H1 (cell line): ENCODE measurements around the gene SOBP. TPM values are rescaled to one million over a fixed set of nuclear protein-coding genes. Genes with fewer than 3 reads are reported as not detected.

Source experiments
- CTCF ChIA-PET: fragments of 300-600 bp; sonication (Branson Sonifier 250); formaldehyde crosslinking; loops from one replicate; lab custom pipeline; 2021; ENCODE audit not compliant: partially characterized antibody; lab: Charles Lee
- POLR2A ChIA-PET: fragments of 300-600 bp; sonication (Branson Sonifier 250); formaldehyde crosslinking; loops from one replicate; lab custom pipeline; 2021; ENCODE audit warnings: inconsistent platforms; ENCODE audit not compliant: partially characterized antibody; lab: Charles Lee
- DNase-seq, 2 experiments: peaks; one replicate each; pipeline versions ENCODE4 v3.0.0 to v3.0.0-alpha.2; 2010 to 2022; ENCODE audit warnings: low spot score in 2 of 2, low read depth in 1 of 2, mixed read lengths in 1 of 2
- FAIRE-seq: peaks from 2 replicates; lab custom pipeline; 2011; peaks lifted over from hg19 to GRCh38; lab: Jason Lieb, UNC
- H2AFZ ChIP-seq: 2 replicates; pipeline ENCODE4 v1.8.1; 2012; ENCODE audit warnings: low read length, inconsistent platforms
- H2AK5ac ChIP-seq: 2 replicates; pipeline ENCODE4 v1.6.1; 2013; ENCODE audit warnings: low read depth, low read length
- H2BK120ac ChIP-seq: replicated peaks from 2 replicates; pipeline ENCODE3; 2013; ENCODE audit warnings: low read depth, low read length, inconsistent platforms
- H2BK12ac ChIP-seq: 2 replicates; pipeline ENCODE4 v1.6.1; 2013; ENCODE audit warnings: low read depth, low read length
- H2BK15ac ChIP-seq: 2 replicates; pipeline ENCODE4 v1.6.1; 2013; ENCODE audit warnings: low read length
- H2BK20ac ChIP-seq: 2 replicates; pipeline ENCODE4 v1.6.1; 2013; ENCODE audit warnings: low read length
- H2BK5ac ChIP-seq: 2 replicates; pipeline ENCODE4 v1.6.1; 2013; ENCODE audit warnings: low read depth, low read length
- H3K14ac ChIP-seq: 2 replicates; pipeline ENCODE4 v1.6.1; 2013; ENCODE audit warnings: inconsistent platforms; ENCODE audit not compliant: insufficient read length
- H3K18ac ChIP-seq: 2 replicates; pipeline ENCODE4 v1.6.1; 2013; ENCODE audit warnings: low read length; ENCODE audit errors: extremely low read depth
- H3K23ac ChIP-seq: 2 replicates; pipeline ENCODE4 v1.6.1; 2013; ENCODE audit warnings: inconsistent platforms; ENCODE audit not compliant: insufficient read length
- H3K23me2 ChIP-seq: 2 replicates; pipeline ENCODE4 v1.6.1; 2013; ENCODE audit warnings: low read depth, low read length
- H3K27ac ChIP-seq: 2 replicates; pipeline ENCODE4 v1.6.1; 2011; ENCODE audit warnings: low read depth, low read length, inconsistent platforms
- H3K27me3 ChIP-seq, 4 experiments: replicated peaks in 1 of 4; 1 replicate in 1 of 4; 2 replicates in 3 of 4; pipeline versions ENCODE4 v1.6.1 to v1.8.1; 2011 to 2013; ENCODE audit warnings: low read length in 3 of 4, mild to moderate bottlenecking in 3 of 4, inconsistent platforms in 2 of 4, mixed read lengths in 2 of 4, moderate library complexity in 1 of 4; ENCODE audit not compliant: control insufficient read depth in 3 of 4, insufficient read depth in 3 of 4; ENCODE audit errors: extremely low read depth in 1 of 4
- H3K36me3 ChIP-seq, 4 experiments: 2 replicates each; pipeline versions ENCODE4 v1.6.1 to v1.8.1; 2011 to 2013; ENCODE audit warnings: mild to moderate bottlenecking in 4 of 4, low read length in 3 of 4, moderate library complexity in 2 of 4, control low read depth in 1 of 4, inconsistent platforms in 1 of 4; ENCODE audit not compliant: insufficient read depth in 4 of 4, control insufficient read depth in 2 of 4
- H3K4ac ChIP-seq: replicated peaks from 2 replicates; pipeline ENCODE3; 2013; ENCODE audit warnings: low read length, low read depth, mixed read lengths, inconsistent platforms; ENCODE audit not compliant: insufficient read length
- H3K4me1 ChIP-seq, 4 experiments: replicated peaks in 1 of 4; 1 replicate in 1 of 4; 2 replicates in 3 of 4; pipeline versions ENCODE4 v1.6.1 to v1.8.1; 2011 to 2013; ENCODE audit warnings: low read length in 3 of 4, inconsistent platforms in 2 of 4, mixed read lengths in 1 of 4; ENCODE audit not compliant: insufficient read depth in 4 of 4, control insufficient read depth in 3 of 4
- H3K4me2 ChIP-seq, 2 experiments: 2 replicates each; pipeline versions ENCODE4 v1.6.1 to v1.8.1; 2011 to 2013; ENCODE audit warnings: low read depth in 2 of 2, low read length in 2 of 2, control low read depth in 1 of 2, inconsistent platforms in 1 of 2, mild to moderate bottlenecking in 1 of 2; ENCODE audit not compliant: insufficient read depth in 1 of 2
- H3K4me3 ChIP-seq, 4 experiments: fragments of 200-600, 300-600 bp in 1 of 4; sonication (generic), shearing (Covaris generic), sonication (Bioruptor Twin) in 1 of 4; 2 replicates each; pipeline versions ENCODE4 v1.5.1 to v1.8.1; 2011 to 2016; ENCODE audit warnings: low read length in 4 of 4, low read depth in 3 of 4, control low read depth in 2 of 4, inconsistent platforms in 2 of 4, mild to moderate bottlenecking in 2 of 4, mixed read lengths in 1 of 4, moderate library complexity in 1 of 4; ENCODE audit not compliant: insufficient read depth in 2 of 4; ENCODE audit errors: extremely low read depth in 1 of 4
- H3K56ac ChIP-seq: replicated peaks from 2 replicates; pipeline ENCODE3; 2013; ENCODE audit warnings: low read depth, mild to moderate bottlenecking, mixed read lengths, low read length, inconsistent platforms; ENCODE audit not compliant: insufficient read length
- H3K79me1 ChIP-seq: 2 replicates; pipeline ENCODE4 v1.6.1; 2013; ENCODE audit warnings: low read depth, low read length, control low read depth
- H3K79me2 ChIP-seq, 2 experiments: 2 replicates each; pipeline versions ENCODE4 v1.6.1 to v1.8.1; 2012 to 2013; ENCODE audit warnings: low read length in 2 of 2, mild to moderate bottlenecking in 2 of 2, inconsistent platforms in 1 of 2; ENCODE audit not compliant: insufficient read depth in 2 of 2, control insufficient read depth in 1 of 2
- H3K9ac ChIP-seq, 4 experiments: replicated peaks in 1 of 4; 1 replicate in 1 of 4; 2 replicates in 3 of 4; pipeline versions ENCODE4 v1.6.1 to v1.8.1; 2011 to 2013; ENCODE audit warnings: low read depth in 3 of 4, low read length in 3 of 4, control low read depth in 2 of 4, mild to moderate bottlenecking in 2 of 4, moderate library complexity in 2 of 4, inconsistent platforms in 1 of 4; ENCODE audit errors: extremely low read depth in 1 of 4
- H3K9me3 ChIP-seq, 2 experiments: 2 replicates each; pipeline versions ENCODE4 v1.6.1 to v1.8.1; 2012 to 2013; ENCODE audit warnings: mild to moderate bottlenecking in 2 of 2, moderate library complexity in 2 of 2, control low read depth in 1 of 2, inconsistent platforms in 1 of 2, low read depth in 1 of 2, low read length in 1 of 2, mixed read lengths in 1 of 2; ENCODE audit not compliant: insufficient read depth in 2 of 2
- H4K20me1 ChIP-seq, 2 experiments: replicated peaks in 1 of 2; 2 replicates each; pipeline versions ENCODE3 to v1.8.1; 2011 to 2013; ENCODE audit warnings: inconsistent platforms in 2 of 2, low read length in 2 of 2, mild to moderate bottlenecking in 1 of 2; ENCODE audit not compliant: insufficient read depth in 2 of 2, control insufficient read depth in 1 of 2
- H4K5ac ChIP-seq: 2 replicates; pipeline ENCODE4 v1.6.1; 2013; ENCODE audit warnings: low read length, low read depth, mixed read lengths, inconsistent platforms; ENCODE audit not compliant: insufficient read length
- H4K8ac ChIP-seq: 2 replicates; pipeline ENCODE4 v1.8.0; 2013; ENCODE audit warnings: mild to moderate bottlenecking, moderate library complexity, low read length, inconsistent platforms; ENCODE audit not compliant: insufficient read depth; ENCODE audit errors: extremely low read depth
- H4K91ac ChIP-seq: replicated peaks from 2 replicates; pipeline ENCODE3; 2013; ENCODE audit warnings: low read length, mixed read lengths, inconsistent platforms; ENCODE audit not compliant: insufficient read length
- CEBPB ChIP-seq: IDR thresholded peaks from 2 replicates; pipeline ENCODE4 v1.6.1; 2012; ENCODE audit warnings: low read depth, low read length
- EP300 ChIP-seq, 2 experiments: IDR thresholded peaks; 1 replicate in 1 of 2; 2 replicates in 1 of 2; pipeline ENCODE4 v1.6.1; 2011 to 2012; ENCODE audit warnings: low read depth in 2 of 2, low read length in 2 of 2, mild to moderate bottlenecking in 2 of 2, borderline replicate concordance in 1 of 2, inconsistent platforms in 1 of 2, moderate library complexity in 1 of 2
- MAFK ChIP-seq: IDR thresholded peaks from 2 replicates; pipeline ENCODE4 v1.6.1; 2012; ENCODE audit warnings: low read depth, mild to moderate bottlenecking, improper control_type of control experiment, low read length
- RBBP5 ChIP-seq: IDR thresholded peaks from 2 replicates; pipeline ENCODE4 v1.7.1; 2012; ENCODE audit warnings: low read depth, mild to moderate bottlenecking, inconsistent platforms, low read length, moderate library complexity, borderline replicate concordance
- RFX5 ChIP-seq: IDR thresholded peaks from 2 replicates; pipeline ENCODE4 v1.6.1; 2011; ENCODE audit warnings: low read depth, low read length, improper control_type of control experiment, borderline replicate concordance
- SIN3A ChIP-seq, 2 experiments: IDR thresholded peaks in 1 of 2; conservative IDR thresholded peaks in 1 of 2; 2 replicates each; pipeline ENCODE4 v1.6.1; 2011 to 2012; ENCODE audit warnings: low read length in 2 of 2, improper control_type of control experiment in 1 of 2, low read depth in 1 of 2, mild to moderate bottlenecking in 1 of 2
- TAF7 ChIP-seq: optimal IDR thresholded peaks from 2 replicates; pipeline ENCODE3; 2011; ENCODE audit warnings: low read depth, mild to moderate bottlenecking, inconsistent platforms, low read length, moderate library complexity, borderline replicate concordance
- TEAD4 ChIP-seq: IDR thresholded peaks from 2 replicates; pipeline ENCODE4 v1.6.1; 2012; ENCODE audit warnings: low read depth, low read length, inconsistent platforms, mixed read lengths
- WGBS, 2 experiments: shearing (Covaris generic) in 1 of 2; methylation state at CpG; one replicate each; pipeline versions ENCODE4 v1.1.6 to v1.1.7; 2013 to 2015; ENCODE audit warnings: low lambda C conversion rate in 2 of 2, mixed read lengths in 2 of 2, inconsistent platforms in 1 of 2, low coverage in 1 of 2, missing lambda C conversion rate in 1 of 2; ENCODE audit not compliant: insufficient replicate concordance in 2 of 2, insufficient coverage in 1 of 2, insufficient read length in 1 of 2; ENCODE audit errors: extremely low coverage in 1 of 2, missing lambda C conversion rate in 1 of 2; 5-methylcytosine and 5-hydroxymethylcytosine counted together
- polyA plus RNA-seq, 7 experiments: library from polyadenylated mRNA; depleted of rRNA in 3 of 7; stranded (reverse) in 5 of 7; unstranded in 2 of 7; fragments of >200 nt in 5 of 7; fragments of 200-250 nt in 2 of 7; gene quantifications; 1 replicate in 5 of 7; 2 replicates in 1 of 7; 4 replicates in 1 of 7; pipeline versions ENCODE4 v1.2.1 to v1.2.3, GENCODE V29; 2011 to 2013; ENCODE audit warnings: missing spikeins in 2 of 7, mixed read lengths in 2 of 7
- total RNA-seq: library from RNA; stranded (reverse); fragmentation: NEBNext Ultra II Directional; extraction: Animal tissue kit (Norgen Biotek cat#: 25700); gene quantifications from 2 replicates; pipeline ENCODE4 v1.2.1, GENCODE V29; 2021

Gene SOBP
- total and polyA plus RNA-seq, 2 of the 8 experiments (the other 6 are each of a cell fraction or from before 2014, with no cell fraction given), result 0.45 to 6.2 TPM

- Histone ChIP-seq H2AFZ (no peak overlapping the region), H4K5ac (no peak overlapping the region), H2BK120ac (no peak overlapping the region), H3K79me2 (no peaks in the 10 kb centered on the region), H3K4me1 (peaks cover 0 to 5% (median 3%) of the 10 kb centered on the region in 4 experiments; a peak in 3 of 7 replicates), H3K4me3 (no peak overlapping the region), H3K9ac (no peak overlapping the region), H2BK5ac (no peak overlapping the region), H4K8ac (no peak overlapping the region), H3K79me1 (no peaks in the 10 kb centered on the region), H3K27ac (no peak overlapping the region), H4K91ac (no peak overlapping the region), H3K23ac (no peak overlapping the region), H2BK15ac (no peak overlapping the region), H3K27me3 (no peaks in the 10 kb centered on the region; a peak in 1 of 7 replicates), H3K4ac (no peak overlapping the region), H3K36me3 (no peaks in the 10 kb centered on the region; a peak in 1 of 8 replicates), H3K18ac (no peak overlapping the region), H4K20me1 (no peaks in the 10 kb centered on the region), H2BK20ac (no peak overlapping the region), H3K4me2 (no peak overlapping the region), H2AK5ac (no peak overlapping the region), H3K14ac (no peak overlapping the region), H3K9me3 (no peaks in the 10 kb centered on the region), H3K23me2 (no peaks in the 10 kb centered on the region), H2BK12ac (no peak overlapping the region), H3K56ac (no peak overlapping the region)
- ChIA-PET CTCF (interaction anchor here (0.7 to 2.2 kb wide), 8 partner anchors 10 to 475 kb away, joined by 3 to 12 read pairs (median 4); no protein-coding TSS in a partner anchor), POLR2A (interaction anchor here (1.6 kb wide), 1 partner anchor 25 kb away, joined by 3 read pairs; no protein-coding TSS in a partner anchor)
- FAIRE-seq, result no peak
- DNase-seq, result no peak
- 97% methylated on average over 3 of the region's 3 CpGs; no CpG with 5 or more reads in 1 of the 2 experiments for WGBS, 2 experiments
- no peak for TF ChIP-seq EP300 (IDR thresholded peaks at IDR 0.05; ENCODE audit: borderline replicate concordance in 1 of 2, low read depth in 2 of 2, low read length in 2 of 2)
- no peak for TF ChIP-seq RBBP5
- no peak for TF ChIP-seq RFX5
- TF ChIP-seq TEAD4, result no peak
- no peak for TF ChIP-seq MAFK
- no peak for TF ChIP-seq SIN3A (conservative IDR thresholded peaks at IDR 0.05 in 1 of 2, IDR thresholded peaks at IDR 0.05 in 1 of 2; ENCODE audit: low read depth in 1 of 2, low read length in 2 of 2)
- TF ChIP-seq TAF7, result no peak
- TF ChIP-seq CEBPB, result no peak
These were observed 164.0 kb downstream of the SOBP start for GRCh38 chr6:107653861-107654394.
